A673 (cell line): ENCODE results near the gene GON4L.

Source experiments
- EZH2 ChIP-seq: fragments of 200-600 bp; sonication (generic); IDR thresholded peaks from 2 replicates; pipeline ENCODE4 v1.6.1; 2017; ENCODE audit warnings: borderline replicate concordance, low read depth, mild to moderate bottlenecking, mixed read lengths, antibody characterized with exemption, low read length; ENCODE audit not compliant: poor library complexity, severe bottlenecking
- TF ChIP-seq, protein P1 (sequence below): fragments of 300-800, 200-600 bp; sonication (generic); conservative IDR thresholded peaks from 2 replicates; pipeline ENCODE4 v1.5.1; 2017; ENCODE audit warnings: low read depth, mild to moderate bottlenecking, antibody characterized with exemption, low read length, moderate library complexity, mixed read lengths

DNA sequence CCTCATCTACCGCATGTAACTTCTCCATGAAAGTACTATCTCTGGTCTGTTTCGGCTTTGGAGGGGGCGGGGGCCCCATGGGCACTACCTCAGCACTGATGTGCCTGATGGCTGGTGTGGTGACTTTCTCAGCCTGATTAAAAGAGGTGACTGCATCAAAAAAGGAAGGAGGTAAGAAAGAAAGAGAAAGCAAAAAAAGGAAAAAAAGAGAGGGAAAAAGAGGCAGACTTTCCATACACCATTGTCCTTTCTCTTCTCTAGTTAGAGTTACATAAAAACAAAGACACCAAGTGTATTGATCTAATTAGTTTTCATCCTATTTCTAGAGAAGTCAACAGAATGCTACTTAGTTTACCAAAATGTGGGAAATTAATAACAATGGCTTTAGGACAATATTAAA, 43.3 kb downstream of the GON4L start:
- TF ChIP-seq, protein P1, sequence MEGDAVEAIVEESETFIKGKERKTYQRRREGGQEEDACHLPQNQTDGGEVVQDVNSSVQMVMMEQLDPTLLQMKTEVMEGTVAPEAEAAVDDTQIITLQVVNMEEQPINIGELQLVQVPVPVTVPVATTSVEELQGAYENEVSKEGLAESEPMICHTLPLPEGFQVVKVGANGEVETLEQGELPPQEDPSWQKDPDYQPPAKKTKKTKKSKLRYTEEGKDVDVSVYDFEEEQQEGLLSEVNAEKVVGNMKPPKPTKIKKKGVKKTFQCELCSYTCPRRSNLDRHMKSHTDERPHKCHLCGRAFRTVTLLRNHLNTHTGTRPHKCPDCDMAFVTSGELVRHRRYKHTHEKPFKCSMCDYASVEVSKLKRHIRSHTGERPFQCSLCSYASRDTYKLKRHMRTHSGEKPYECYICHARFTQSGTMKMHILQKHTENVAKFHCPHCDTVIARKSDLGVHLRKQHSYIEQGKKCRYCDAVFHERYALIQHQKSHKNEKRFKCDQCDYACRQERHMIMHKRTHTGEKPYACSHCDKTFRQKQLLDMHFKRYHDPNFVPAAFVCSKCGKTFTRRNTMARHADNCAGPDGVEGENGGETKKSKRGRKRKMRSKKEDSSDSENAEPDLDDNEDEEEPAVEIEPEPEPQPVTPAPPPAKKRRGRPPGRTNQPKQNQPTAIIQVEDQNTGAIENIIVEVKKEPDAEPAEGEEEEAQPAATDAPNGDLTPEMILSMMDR = no peak
- no peak for TF ChIP-seq EZH2
